HepG2 (cell line): ENCODE results near the gene RPL22L1. TPM values are rescaled to one million over a fixed set of nuclear protein-coding genes. Genes with fewer than 3 reads are reported as not detected.

Experiments used
- ASH2L ChIP-seq: fragments of 300-600, 200-600 bp; sonication (generic); IDR thresholded peaks from 2 replicates; pipeline ENCODE4 v1.7.0; 2017; ENCODE audit warnings: low read depth, mild to moderate bottlenecking, moderate library complexity, mixed read lengths, low read length; ENCODE audit not compliant: insufficient read length
- ATF7-NPFF ChIP-seq: sonication (generic); formaldehyde crosslinking; IDR thresholded peaks from 2 replicates; pipeline ENCODE4 v1.8.1; 2023; ENCODE audit warnings: mild to moderate bottlenecking, low read depth, missing genetic modification reagents, moderate library complexity
- DMTF1 ChIP-seq: sonication (generic); formaldehyde crosslinking; IDR thresholded peaks from 2 replicates; pipeline ENCODE4 v1.4.0; 2020; ENCODE audit warnings: mild to moderate bottlenecking, missing genetic modification reagents
- ELF1 ChIP-seq: sonication (generic); formaldehyde crosslinking; IDR thresholded peaks from 2 replicates; pipeline ENCODE4 v1.4.0; 2020; ENCODE audit warnings: missing genetic modification reagents
- HMG20B ChIP-seq: conservative IDR thresholded peaks from 2 replicates; pipeline ENCODE4 v1.6.1; 2016; ENCODE audit warnings: missing genetic modification reagents, missing compliant biosample characterization
- NPAS2 ChIP-seq: sonication (generic); formaldehyde crosslinking; IDR thresholded peaks from 2 replicates; pipeline ENCODE4 v1.8.0; 2022; ENCODE audit warnings: mild to moderate bottlenecking, missing genetic modification reagents, borderline replicate concordance
- SETDB1 ChIP-seq: sonication (generic); formaldehyde crosslinking; IDR thresholded peaks from 2 replicates; pipeline ENCODE4 v1.5.1; 2020; ENCODE audit warnings: missing genetic modification reagents, mild to moderate bottlenecking, borderline replicate concordance
- SMARCC2 ChIP-seq: fragments of 450-650 bp; IDR thresholded peaks from 2 replicates; pipeline ENCODE4 v1.6.1; 2017; ENCODE audit warnings: antibody characterized with exemption, mild to moderate bottlenecking
- SNAI1 ChIP-seq: sonication (generic); formaldehyde crosslinking; IDR thresholded peaks from 2 replicates; pipeline ENCODE4 v1.5.0; 2020; ENCODE audit warnings: mild to moderate bottlenecking, missing genetic modification reagents, borderline replicate concordance
- ZNF138 ChIP-seq: sonication (generic); formaldehyde crosslinking; IDR thresholded peaks from 2 replicates; pipeline ENCODE4 v1.5.0; 2020; ENCODE audit warnings: mild to moderate bottlenecking, low read depth, missing genetic modification reagents
- ZNF446 ChIP-seq: sonication (generic); formaldehyde crosslinking; IDR thresholded peaks from 2 replicates; pipeline ENCODE4 v1.5.0; 2020; ENCODE audit warnings: mild to moderate bottlenecking, missing genetic modification reagents
- ZNF777 ChIP-seq: sonication (generic); formaldehyde crosslinking; IDR thresholded peaks from 2 replicates; pipeline ENCODE4 v1.4.0; 2020; ENCODE audit warnings: missing genetic modification reagents
- ZNF839 ChIP-seq: sonication (generic); formaldehyde crosslinking; IDR thresholded peaks from 2 replicates; pipeline ENCODE4 v1.4.0; 2020; ENCODE audit warnings: missing genetic modification reagents, mild to moderate bottlenecking, borderline replicate concordance
- polyA plus RNA-seq, 8 experiments: library from polyadenylated mRNA; depleted of rRNA in 3 of 8; stranded (reverse) in 7 of 8; unstranded in 1 of 8; fragments of >200 nt; fragmentation: Illumina TruSeq in 4 of 8; extraction: Trizol in 4 of 8; gene quantifications; 2 replicates each; pipeline versions ENCODE4 v1.2.1 to v1.2.3, GENCODE V29; 2011 to 2016; ENCODE audit warnings: low read depth in 4 of 8, missing spikeins in 1 of 8, mixed read lengths in 1 of 8; ENCODE audit not compliant: insufficient read depth in 1 of 8
- total RNA-seq, 5 experiments: library from RNA; depleted of rRNA; stranded (reverse); fragments of >200 nt; fragmentation: Illumina TruSeq; extraction: Trizol; gene quantifications; 2 replicates each; pipeline ENCODE4 v1.2.3, GENCODE V29; 2016; ENCODE audit warnings: low read depth in 1 of 5
- TF ChIP-seq, protein P1 (sequence below): sonication (generic); formaldehyde crosslinking; IDR thresholded peaks from 2 replicates; pipeline ENCODE4 v1.4.0; 2020; ENCODE audit warnings: mild to moderate bottlenecking, missing genetic modification reagents
- TF ChIP-seq, protein P2 (sequence below): sonication (generic); formaldehyde crosslinking; IDR thresholded peaks from 2 replicates; pipeline ENCODE4 v1.4.0; 2020; ENCODE audit warnings: low read depth, mild to moderate bottlenecking, missing genetic modification reagents

The RPL22L1 gene
- total and polyA plus RNA-seq, 2 of the 13 experiments (the other 11 are each of a cell fraction or from before 2014, with no cell fraction given): 42.7 to 152 TPM

DNA sequence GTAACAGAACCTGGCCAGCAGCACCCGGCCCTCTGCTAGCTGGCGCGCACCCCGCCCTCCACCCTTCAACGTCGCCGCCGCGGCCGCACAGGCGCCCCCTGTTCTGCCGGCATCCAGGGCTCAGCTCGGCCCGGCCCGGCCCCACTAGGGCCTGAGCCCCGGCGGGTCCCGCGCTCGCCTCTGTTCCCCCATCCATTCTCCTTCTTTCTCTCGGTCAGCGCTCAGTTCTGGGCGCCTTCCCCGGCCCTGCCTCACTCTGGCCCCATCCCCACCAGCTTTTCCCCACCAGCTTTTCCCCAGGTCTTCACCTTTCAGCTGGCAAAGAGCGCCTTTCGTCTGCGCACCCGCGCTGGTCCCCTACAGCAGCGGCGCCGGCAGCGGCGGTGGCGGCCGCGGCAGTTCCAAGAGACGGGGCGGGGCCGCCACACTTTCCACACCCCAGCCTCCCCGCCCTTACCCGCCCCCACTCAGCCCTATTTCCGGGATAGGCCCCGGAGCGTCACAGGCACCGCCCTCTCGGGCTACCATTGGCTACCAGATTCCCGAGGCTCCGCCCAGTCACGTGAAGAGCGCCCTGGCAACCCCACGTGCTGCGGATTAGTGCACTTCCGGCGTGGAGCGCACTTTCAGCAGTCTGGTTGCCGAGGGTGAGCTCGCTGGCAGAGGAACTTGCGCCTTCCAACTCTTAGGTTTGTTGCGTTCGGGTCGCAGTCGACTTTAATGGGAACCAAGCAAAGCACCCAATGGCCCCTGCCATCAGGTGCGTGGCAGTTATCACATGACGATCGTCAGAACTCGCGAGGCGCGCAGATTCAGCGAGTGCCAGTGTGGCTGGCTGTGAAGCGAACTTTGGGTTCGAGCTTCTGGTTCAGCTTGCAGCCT is 38.5 kb upstream of the RPL22L1 start, which contains the start of gene EIF5A2 (continued):
- TF ChIP-seq DMTF1 (CRISPR knock-in tag) (no peak), SNAI1 (CRISPR knock-in tag) (peak; percentile 66; the same call in 1 of the 2 replicates), SETDB1 (CRISPR knock-in tag) (no peak), ZNF138 (CRISPR knock-in tag) (peak; percentile 78), ZNF839 (CRISPR knock-in tag) (no peak), SMARCC2 (no peak), NPAS2 (CRISPR knock-in tag) (no peak), ASH2L (peak; percentile 47), ELF1 (CRISPR knock-in tag) (peak; percentile 93), ATF7-NPFF (CRISPR knock-in tag) (peak; percentile 77; the same call in 1 of the 2 replicates), ZNF777 (CRISPR knock-in tag) (peak; percentile 57; the same call in 1 of the 2 replicates), HMG20B (CRISPR knock-in tag) (0 out of 2 replicates have a peak, but pooled peaks have one; percentile 22), ZNF446 (CRISPR knock-in tag) (peak; percentile 65; the same call in 1 of the 2 replicates)
- TF ChIP-seq, protein P1, sequence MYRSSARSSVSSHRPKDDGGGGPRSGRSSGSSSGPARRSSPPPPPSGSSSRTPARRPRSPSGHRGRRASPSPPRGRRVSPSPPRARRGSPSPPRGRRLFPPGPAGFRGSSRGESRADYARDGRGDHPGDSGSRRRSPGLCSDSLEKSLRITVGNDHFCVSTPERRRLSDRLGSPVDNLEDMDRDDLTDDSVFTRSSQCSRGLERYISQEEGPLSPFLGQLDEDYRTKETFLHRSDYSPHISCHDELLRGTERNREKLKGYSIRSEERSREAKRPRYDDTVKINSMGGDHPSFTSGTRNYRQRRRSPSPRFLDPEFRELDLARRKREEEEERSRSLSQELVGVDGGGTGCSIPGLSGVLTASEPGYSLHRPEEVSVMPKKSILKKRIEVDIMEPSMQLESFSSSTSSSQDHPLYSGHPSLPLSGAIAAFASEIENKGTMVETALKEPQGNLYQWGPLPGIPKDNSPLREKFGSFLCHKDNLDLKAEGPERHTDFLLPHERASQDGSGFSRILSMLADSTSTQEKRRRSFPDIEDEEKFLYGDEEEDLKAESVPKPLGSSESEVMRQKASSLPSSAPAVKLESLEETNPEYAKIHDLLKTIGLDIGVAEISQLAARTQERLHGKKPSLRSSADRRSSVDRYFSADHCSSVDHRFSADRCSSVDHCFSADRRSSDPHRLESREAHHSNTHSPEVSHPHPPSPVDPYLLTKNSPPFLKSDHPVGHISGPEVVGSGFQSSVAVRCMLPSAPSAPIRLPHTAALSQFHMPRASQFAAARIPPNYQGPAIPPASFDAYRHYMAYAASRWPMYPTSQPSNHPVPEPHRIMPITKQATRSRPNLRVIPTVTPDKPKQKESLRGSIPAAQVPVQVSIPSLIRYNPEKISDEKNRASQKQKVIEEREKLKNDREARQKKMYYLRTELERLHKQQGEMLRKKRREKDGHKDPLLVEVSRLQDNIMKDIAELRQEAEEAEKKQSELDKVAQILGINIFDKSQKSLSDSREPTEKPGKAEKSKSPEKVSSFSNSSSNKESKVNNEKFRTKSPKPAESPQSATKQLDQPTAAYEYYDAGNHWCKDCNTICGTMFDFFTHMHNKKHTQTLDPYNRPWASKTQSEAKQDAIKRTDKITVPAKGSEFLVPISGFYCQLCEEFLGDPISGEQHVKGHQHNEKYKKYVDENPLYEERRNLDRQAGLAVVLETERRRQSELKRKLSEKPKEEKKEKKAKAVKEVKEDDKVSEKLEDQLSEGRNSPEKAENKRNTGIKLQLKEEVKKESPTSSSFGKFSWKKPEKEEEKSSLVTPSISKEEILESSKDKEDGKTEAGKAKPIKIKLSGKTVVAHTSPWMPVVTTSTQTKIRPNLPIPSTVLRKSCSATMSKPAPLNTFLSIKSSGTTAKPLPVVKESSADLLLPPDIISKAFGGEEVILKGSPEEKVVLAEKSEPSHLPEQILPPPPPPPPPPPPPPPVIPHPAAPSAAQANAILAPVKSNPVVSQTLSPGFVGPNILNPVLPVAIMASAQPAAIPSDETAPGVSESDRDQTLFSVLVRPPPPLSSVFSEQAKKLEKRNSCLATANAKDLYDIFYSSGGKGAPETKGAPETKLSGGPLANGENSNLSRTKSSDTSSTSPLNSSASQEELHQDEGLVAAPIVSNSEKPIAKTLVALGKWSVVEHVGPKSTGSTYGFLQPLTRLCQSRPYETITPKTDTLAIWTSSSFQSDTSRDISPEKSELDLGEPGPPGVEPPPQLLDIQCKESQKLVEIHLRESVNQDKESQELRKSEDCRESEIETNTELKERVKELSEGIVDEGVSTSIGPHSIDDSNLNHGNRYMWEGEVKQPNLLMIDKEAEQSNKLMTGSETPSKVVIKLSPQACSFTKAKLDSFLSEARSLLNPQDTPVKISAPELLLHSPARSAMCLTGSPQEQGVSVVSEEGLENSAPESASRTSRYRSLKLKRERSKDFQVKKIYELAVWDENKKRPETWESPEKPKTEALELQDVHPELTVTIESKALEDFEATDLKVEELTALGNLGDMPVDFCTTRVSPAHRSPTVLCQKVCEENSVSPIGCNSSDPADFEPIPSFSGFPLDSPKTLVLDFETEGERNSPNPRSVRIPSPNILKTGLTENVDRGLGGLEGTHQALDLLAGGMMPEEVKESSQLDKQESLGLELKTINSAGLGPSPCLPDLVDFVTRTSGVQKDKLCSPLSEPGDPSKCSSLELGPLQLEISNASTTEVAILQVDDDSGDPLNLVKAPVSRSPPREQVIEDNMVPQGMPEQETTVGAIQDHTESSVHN: peak; percentile 72
- TF ChIP-seq, protein P2, sequence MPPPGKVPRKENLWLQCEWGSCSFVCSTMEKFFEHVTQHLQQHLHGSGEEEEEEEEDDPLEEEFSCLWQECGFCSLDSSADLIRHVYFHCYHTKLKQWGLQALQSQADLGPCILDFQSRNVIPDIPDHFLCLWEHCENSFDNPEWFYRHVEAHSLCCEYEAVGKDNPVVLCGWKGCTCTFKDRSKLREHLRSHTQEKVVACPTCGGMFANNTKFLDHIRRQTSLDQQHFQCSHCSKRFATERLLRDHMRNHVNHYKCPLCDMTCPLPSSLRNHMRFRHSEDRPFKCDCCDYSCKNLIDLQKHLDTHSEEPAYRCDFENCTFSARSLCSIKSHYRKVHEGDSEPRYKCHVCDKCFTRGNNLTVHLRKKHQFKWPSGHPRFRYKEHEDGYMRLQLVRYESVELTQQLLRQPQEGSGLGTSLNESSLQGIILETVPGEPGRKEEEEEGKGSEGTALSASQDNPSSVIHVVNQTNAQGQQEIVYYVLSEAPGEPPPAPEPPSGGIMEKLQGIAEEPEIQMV (CRISPR knock-in tag): 0 out of 2 replicates have a peak, but pooled peaks have one; percentile 15
- TF ChIP-seq, all 625 proteins: peak for 222
